ENCODE results near the gene NCAPG.

NCAPG gene

GRCh38 chr4:17875402-17876070 lies 64.8 kb downstream of the NCAPG start:
- Histone ChIP-seq H3K36me3 (ENCODE audit: control insufficient read depth in 1 of 2, insufficient read depth in 2 of 2, low read length in 2 of 2) (no peaks in the 10 kb centered on the region), H2AK5ac (ENCODE audit: low read length) (no peak overlapping the region), H3K4ac (ENCODE audit: low read depth, low read length) (no peak overlapping the region), H3K27ac (ENCODE audit: low read depth, low read length) (no peak overlapping the region), H3K4me1 (ENCODE audit: control insufficient read depth in 1 of 2, insufficient read depth in 2 of 2, low read length in 2 of 2) (no peaks in the 10 kb centered on the region), H3K18ac (ENCODE audit: low read length) (no peak overlapping the region), H4K8ac (ENCODE audit: low read depth, low read length) (no peak overlapping the region), H4K91ac (ENCODE audit: low read depth, low read length) (no peak overlapping the region), H3K14ac (ENCODE audit: low read length) (no peak overlapping the region), H3K27me3 (ENCODE audit: insufficient read depth, low read length) (no peaks in the 10 kb centered on the region), H3K9me3 (ENCODE audit: insufficient read depth, low read depth, low read length) (no peaks in the 10 kb centered on the region), H3K23ac (ENCODE audit: low read length) (no peak overlapping the region), H3K4me3 (ENCODE audit: low read depth, low read length) (no peak overlapping the region), H3K9ac (ENCODE audit: low read length) (no peak overlapping the region), H3K79me1 (ENCODE audit: low read length) (no peaks in the 10 kb centered on the region), H2BK120ac (ENCODE audit: insufficient read depth, low read length, poor library complexity) (no peak overlapping the region), H2AFZ (ENCODE audit: insufficient read depth, low read length, poor library complexity) (no peak overlapping the region), H3K4me2 (ENCODE audit: low read length) (no peak overlapping the region), H3K79me2 (ENCODE audit: control insufficient read depth, insufficient read depth, low read length, poor library complexity) (no peaks in the 10 kb centered on the region), H2BK12ac (ENCODE audit: low read length) (no peak overlapping the region), H2BK5ac (ENCODE audit: low read depth, low read length, poor library complexity) (no peak overlapping the region), H4K12ac (ENCODE audit: low read depth, low read length) (no peak overlapping the region)
- no peak for DNase-seq
- WGBS (ENCODE audit: extremely low coverage, insufficient coverage, insufficient read length), result no CpG with 5 or more reads among the region's 4 CpGs

- Histone ChIP-seq H3K4me2 (ENCODE audit: low read length) (no peak overlapping the region), H2BK5ac (ENCODE audit: low read depth, low read length, poor library complexity) (no peak overlapping the region), H3K4me3 (ENCODE audit: low read depth, low read length) (no peak overlapping the region), H3K79me2 (ENCODE audit: control insufficient read depth, insufficient read depth, low read length, poor library complexity) (no peaks in the 10 kb centered on the region), H2BK12ac (ENCODE audit: low read length) (no peak overlapping the region), H2AK5ac (ENCODE audit: low read length) (no peak overlapping the region), H3K9me3 (ENCODE audit: insufficient read depth, low read depth, low read length) (no peaks in the 10 kb centered on the region), H2AFZ (ENCODE audit: insufficient read depth, low read length, poor library complexity) (no peak overlapping the region), H3K27me3 (ENCODE audit: insufficient read depth, low read length) (no peaks in the 10 kb centered on the region), H3K9ac (ENCODE audit: low read length) (no peak overlapping the region), H3K79me1 (ENCODE audit: low read length) (no peaks in the 10 kb centered on the region), H3K18ac (ENCODE audit: low read length) (no peak overlapping the region), H3K27ac (ENCODE audit: low read depth, low read length) (no peak overlapping the region), H3K36me3 (ENCODE audit: control insufficient read depth in 1 of 2, insufficient read depth in 2 of 2, low read length in 2 of 2) (no peaks in the 10 kb centered on the region), H3K23ac (ENCODE audit: low read length) (no peak overlapping the region), H4K91ac (ENCODE audit: low read depth, low read length) (no peak overlapping the region), H4K8ac (ENCODE audit: low read depth, low read length) (no peak overlapping the region), H3K4me1 (ENCODE audit: control insufficient read depth in 1 of 2, insufficient read depth in 2 of 2, low read length in 2 of 2) (no peaks in the 10 kb centered on the region), H4K12ac (ENCODE audit: low read depth, low read length) (no peak overlapping the region), H2BK120ac (ENCODE audit: insufficient read depth, low read length, poor library complexity) (no peak overlapping the region), H3K14ac (ENCODE audit: low read length) (no peak overlapping the region), H3K4ac (ENCODE audit: low read depth, low read length) (no peak overlapping the region)
- no CpG with 5 or more reads among the region's 4 CpGs for WGBS (ENCODE audit: extremely low coverage, insufficient coverage, insufficient read length)
- DNase-seq, result no peak
Observed at GRCh38 chr4:17876943-17877342, 66.2 kb downstream of the NCAPG start.

- H3K4me2 ChIP-seq (ENCODE audit: low read length), result no peak overlapping the region
- no peaks in the 10 kb centered on the region for H3K27me3 ChIP-seq (ENCODE audit: insufficient read depth, low read length)
- no peak for DNase-seq
- no peak overlapping the region for H3K4me3 ChIP-seq (ENCODE audit: low read depth, low read length)
- H3K9ac ChIP-seq (ENCODE audit: low read length), result no peak overlapping the region
- H3K4ac ChIP-seq (ENCODE audit: low read depth, low read length), result no peak overlapping the region
- no peak overlapping the region for H4K12ac ChIP-seq (ENCODE audit: low read depth, low read length)
- H2BK5ac ChIP-seq (ENCODE audit: low read depth, low read length, poor library complexity), result no peak overlapping the region
- no peak overlapping the region for H3K27ac ChIP-seq (ENCODE audit: low read depth, low read length)
- no peak overlapping the region for H2AFZ ChIP-seq (ENCODE audit: insufficient read depth, low read length, poor library complexity)
- H4K8ac ChIP-seq (ENCODE audit: low read depth, low read length), result no peak overlapping the region
- H3K23ac ChIP-seq (ENCODE audit: low read length), result no peak overlapping the region
- H3K9me3 ChIP-seq (ENCODE audit: insufficient read depth, low read depth, low read length), result no peaks in the 10 kb centered on the region
- WGBS (ENCODE audit: extremely low coverage, insufficient coverage, insufficient read length), result no CpG with 5 or more reads among the region's 5 CpGs
- H2BK12ac ChIP-seq (ENCODE audit: low read length), result no peak overlapping the region
- H3K4me1 ChIP-seq (ENCODE audit: control insufficient read depth in 1 of 2, insufficient read depth in 2 of 2, low read length in 2 of 2), result no peaks in the 10 kb centered on the region
- H2BK120ac ChIP-seq (ENCODE audit: insufficient read depth, low read length, poor library complexity), result no peak overlapping the region
- H3K79me1 ChIP-seq (ENCODE audit: low read length), result no peaks in the 10 kb centered on the region
- no peak overlapping the region for H3K18ac ChIP-seq (ENCODE audit: low read length)
- H3K79me2 ChIP-seq (ENCODE audit: control insufficient read depth, insufficient read depth, low read length, poor library complexity), result no peaks in the 10 kb centered on the region
- no peak overlapping the region for H3K14ac ChIP-seq (ENCODE audit: low read length)
- no peak overlapping the region for H4K91ac ChIP-seq (ENCODE audit: low read depth, low read length)
- no peaks in the 10 kb centered on the region for H3K36me3 ChIP-seq (ENCODE audit: control insufficient read depth in 1 of 2, insufficient read depth in 2 of 2, low read length in 2 of 2)
- H2AK5ac ChIP-seq (ENCODE audit: low read length), result no peak overlapping the region
Observed at GRCh38 chr4:17877661-17878060, 66.9 kb downstream of the NCAPG start.

GRCh38 chr4:17884063-17884462 lies 73.3 kb downstream of the NCAPG start:
- Histone ChIP-seq H3K4me3 (ENCODE audit: low read depth, low read length) (no peak overlapping the region), H3K4ac (ENCODE audit: low read depth, low read length) (no peak overlapping the region)

More at GRCh38 chr4:17884063-17884462, 73.3 kb downstream of the NCAPG start:
- no peak overlapping the region for H4K12ac ChIP-seq (ENCODE audit: low read depth, low read length)
- H4K8ac ChIP-seq (ENCODE audit: low read depth, low read length), result no peak overlapping the region
- H2AFZ ChIP-seq (ENCODE audit: insufficient read depth, low read length, poor library complexity), result no peak overlapping the region
- H3K14ac ChIP-seq (ENCODE audit: low read length), result no peak overlapping the region
- no peak for DNase-seq
- WGBS (ENCODE audit: extremely low coverage, insufficient coverage, insufficient read length), result no CpG with 5 or more reads among the region's 2 CpGs
- H2BK120ac ChIP-seq (ENCODE audit: insufficient read depth, low read length, poor library complexity), result no peak overlapping the region
- no peak overlapping the region for H3K27ac ChIP-seq (ENCODE audit: low read depth, low read length)
- H3K9ac ChIP-seq (ENCODE audit: low read length), result no peak overlapping the region
- H3K4me1 ChIP-seq (ENCODE audit: control insufficient read depth in 1 of 2, insufficient read depth in 2 of 2, low read length in 2 of 2), result peaks cover 0 to 3% of the 10 kb centered on the region in 2 experiments
- H3K79me2 ChIP-seq (ENCODE audit: control insufficient read depth, insufficient read depth, low read length, poor library complexity), result no peaks in the 10 kb centered on the region
- no peak overlapping the region for H4K91ac ChIP-seq (ENCODE audit: low read depth, low read length)
- no peak overlapping the region for H3K18ac ChIP-seq (ENCODE audit: low read length)
- H2BK5ac ChIP-seq (ENCODE audit: low read depth, low read length, poor library complexity), result no peak overlapping the region
- no peaks in the 10 kb centered on the region for H3K9me3 ChIP-seq (ENCODE audit: insufficient read depth, low read depth, low read length)
- no peak overlapping the region for H2BK12ac ChIP-seq (ENCODE audit: low read length)
- no peaks in the 10 kb centered on the region for H3K79me1 ChIP-seq (ENCODE audit: low read length)
- no peak overlapping the region for H3K23ac ChIP-seq (ENCODE audit: low read length)
- H3K27me3 ChIP-seq (ENCODE audit: insufficient read depth, low read length), result no peaks in the 10 kb centered on the region
- no peak overlapping the region for H2AK5ac ChIP-seq (ENCODE audit: low read length)
- no peak overlapping the region for H3K4me2 ChIP-seq (ENCODE audit: low read length)
- no peaks in the 10 kb centered on the region for H3K36me3 ChIP-seq (ENCODE audit: control insufficient read depth in 1 of 2, insufficient read depth in 2 of 2, low read length in 2 of 2)
